Fibroblast of lung (primary cell): Measurements from ENCODE around the gene GPC6.

Experiments
- CTCF ChIP-seq, 2 donors: IDR thresholded peaks in 1 of 2; conservative IDR thresholded peaks in 1 of 2; 1 replicate in 1 of 2; 2 replicates in 1 of 2; pipeline ENCODE4 v1.5.1; 2011 to 2012; ENCODE audit warnings: low read length in 2 of 2, control low read depth in 1 of 2, inconsistent platforms in 1 of 2, low read depth in 1 of 2, mild to moderate bottlenecking in 1 of 2
- EZH2 ChIP-seq: IDR thresholded peaks from 2 replicates; pipeline ENCODE4 v1.5.1; 2012; ENCODE audit warnings: low read length, control low read depth, mild to moderate bottlenecking; ENCODE audit errors: missing control alignments

- TF ChIP-seq EZH2 (no peak), CTCF (conservative IDR thresholded peaks at IDR 0.05 in 1 of 2, IDR thresholded peaks at IDR 0.05 in 1 of 2; ENCODE audit: low read depth in 1 of 2, low read length in 2 of 2) (no peak)
These were observed 780.5 kb downstream of the GPC6 start for GRCh38 chr13:94007072-94007471.
